WTC11 (cell line): ENCODE measurements around the gene GLT1D1. TPM values are rescaled to one million over a fixed set of nuclear protein-coding genes. Genes with fewer than 3 reads are reported as not detected.

ENCODE experiments used
- ATAC-seq: fragments of 200-7000 bp; cut with Tn5 transposase; 2 replicates; pipeline ENCODE4 v1.10.0; 2021; ENCODE audit warnings: mild to moderate bottlenecking, moderate library complexity
- CTCF ChIA-PET: fragments of 300-600 bp; sonication (Branson Sonifier 250); formaldehyde crosslinking; loops from one replicate; lab custom pipeline; 2021; ENCODE audit warnings: antibody characterized with exemption; lab: Charles Lee
- POLR2A ChIA-PET: fragments of 350-600 bp; sonication (Branson Sonifier 250); formaldehyde crosslinking; loops from one replicate; lab custom pipeline; 2021; ENCODE audit warnings: antibody characterized with exemption; lab: Charles Lee
- DNase-seq: peaks from one replicate; pipeline ENCODE4 v3.0.0; 2021; ENCODE audit warnings: low spot score
- H3K27ac Mint-ChIP-seq: 2 replicates; pipeline ENCODE4 v1.8.0; 2021; ENCODE audit warnings: mixed read lengths
- H3K27me3 Mint-ChIP-seq: 2 replicates; pipeline ENCODE4 v1.8.0; 2021; ENCODE audit warnings: low read depth, mild to moderate bottlenecking, moderate library complexity, mixed read lengths
- H3K36me3 Mint-ChIP-seq: 2 replicates; pipeline ENCODE4 v1.8.0; 2021; ENCODE audit warnings: mixed read lengths
- H3K4me1 Mint-ChIP-seq: 2 replicates; pipeline ENCODE4 v1.8.0; 2022; ENCODE audit warnings: mixed read lengths
- H3K4me3 Mint-ChIP-seq: 2 replicates; pipeline ENCODE4 v1.8.0; 2021; ENCODE audit warnings: mild to moderate bottlenecking, moderate library complexity, mixed read lengths
- H3K9me3 Mint-ChIP-seq: 2 replicates; pipeline ENCODE4 v1.8.0; 2021; ENCODE audit warnings: mixed read lengths
- ETV6 ChIP-seq: sonication (generic); formaldehyde crosslinking; IDR thresholded peaks from 2 replicates; pipeline ENCODE4 v1.8.1; 2022; ENCODE audit warnings: mild to moderate bottlenecking, missing genetic modification reagents
- FOXK1 ChIP-seq: sonication (generic); formaldehyde crosslinking; IDR thresholded peaks from 2 replicates; pipeline ENCODE4 v1.8.0; 2022; ENCODE audit warnings: mild to moderate bottlenecking, moderate library complexity, missing genetic modification reagents
- GRHL2 ChIP-seq: fragments of 250-450 bp; sonication (Bioruptor Pico); IDR thresholded peaks from 2 replicates; pipeline ENCODE4 v1.8.0; 2022; ENCODE audit warnings: mild to moderate bottlenecking, moderate library complexity; ENCODE audit not compliant: insufficient replicate concordance, severe bottlenecking
- JUN ChIP-seq: sonication (generic); formaldehyde crosslinking; IDR thresholded peaks from 2 replicates; pipeline ENCODE4 v1.8.0; 2023; ENCODE audit warnings: mild to moderate bottlenecking, missing genetic modification reagents
- KAT7 ChIP-seq: sonication (generic); formaldehyde crosslinking; IDR thresholded peaks from 2 replicates; pipeline ENCODE4 v1.8.1; 2023; ENCODE audit warnings: missing genetic modification reagents, mild to moderate bottlenecking, borderline replicate concordance
- MXD4 ChIP-seq: fragments of 250-450 bp; sonication (Bioruptor Pico); IDR thresholded peaks from 2 replicates; pipeline ENCODE4 v1.8.0; 2021; ENCODE audit warnings: mild to moderate bottlenecking, moderate library complexity, borderline replicate concordance
- NFATC4 ChIP-seq: fragments of 250-450 bp; sonication (Bioruptor Pico); IDR thresholded peaks from 2 replicates; pipeline ENCODE4 v1.9.0; 2021; ENCODE audit warnings: mild to moderate bottlenecking
- NR3C1 ChIP-seq: sonication (generic); formaldehyde crosslinking; conservative IDR thresholded peaks from 2 replicates; pipeline ENCODE4 v1.8.1; 2023; ENCODE audit warnings: low read depth, mild to moderate bottlenecking, missing genetic modification reagents
- SMAD4 ChIP-seq: sonication (generic); formaldehyde crosslinking; IDR thresholded peaks from 2 replicates; pipeline ENCODE4 v1.8.0; 2022; ENCODE audit warnings: mild to moderate bottlenecking, missing genetic modification reagents
- TCF7 ChIP-seq: sonication (generic); formaldehyde crosslinking; IDR thresholded peaks from 2 replicates; pipeline ENCODE4 v1.8.0; 2022; ENCODE audit warnings: mild to moderate bottlenecking, low read depth, missing genetic modification reagents, moderate library complexity
- total RNA-seq: library from RNA; stranded (reverse); gene quantifications from 3 replicates; pipeline ENCODE4 v1.2.3, GENCODE V29; 2021
- TF ChIP-seq, protein P1 (sequence below): sonication (generic); formaldehyde crosslinking; IDR thresholded peaks from 2 replicates; pipeline ENCODE4 v1.8.0; 2022; ENCODE audit warnings: mild to moderate bottlenecking, missing genetic modification reagents
- TF ChIP-seq, protein P2 (sequence below): sonication (generic); formaldehyde crosslinking; IDR thresholded peaks from 2 replicates; pipeline ENCODE4 v1.8.1; 2023; ENCODE audit warnings: mild to moderate bottlenecking, missing genetic modification reagents
- TF ChIP-seq, protein P3 (sequence below): sonication (generic); formaldehyde crosslinking; IDR thresholded peaks from 2 replicates; pipeline ENCODE4 v1.8.0; 2023; ENCODE audit warnings: missing genetic modification reagents, mild to moderate bottlenecking, borderline replicate concordance
- TF ChIP-seq, protein P4 (sequence below): fragments of 250-450 bp; sonication (Bioruptor Pico); IDR thresholded peaks from 2 replicates; pipeline ENCODE4 v1.9.0; 2021; ENCODE audit warnings: mild to moderate bottlenecking
- TF ChIP-seq, protein P5 (sequence below): fragments of 250-450 bp; sonication (Bioruptor Pico); conservative IDR thresholded peaks from 2 replicates; pipeline ENCODE4 v1.9.0; 2021; ENCODE audit warnings: mild to moderate bottlenecking
- TF ChIP-seq, protein P6 (sequence below): sonication (generic); formaldehyde crosslinking; IDR thresholded peaks from 2 replicates; pipeline ENCODE4 v1.8.1; 2022; ENCODE audit warnings: mild to moderate bottlenecking, missing genetic modification reagents, moderate library complexity, borderline replicate concordance

GLT1D1 gene
- total RNA-seq, 1 experiment from 2014 or later = 1.5 TPM

DNA sequence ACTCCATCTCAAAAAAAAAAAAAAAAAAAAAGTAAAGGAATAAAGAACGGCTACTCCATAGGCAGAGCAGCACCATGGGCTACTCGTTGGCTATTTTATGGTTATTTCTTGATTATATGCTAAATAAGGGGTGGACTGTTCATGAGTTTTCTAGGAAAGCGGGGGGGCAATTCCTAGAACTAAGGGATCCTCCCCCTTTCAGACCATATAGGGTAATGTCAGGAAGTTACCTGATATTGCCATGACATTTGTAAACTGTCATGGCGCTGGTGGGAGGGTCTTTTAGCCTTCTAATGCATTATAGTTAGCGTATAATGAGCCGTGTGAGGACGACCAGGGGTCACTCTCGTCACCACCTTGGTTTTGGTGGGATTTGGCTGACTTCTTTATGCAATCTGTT, 142.3 kb downstream of the GLT1D1 start:
- no peak for ATAC-seq
- ChIA-PET CTCF (no interaction called here), POLR2A (no interaction called here)
- peaks cover 14% of the 10 kb centered on the region for H3K27me3 Mint-ChIP-seq
- H3K4me1 Mint-ChIP-seq = no peaks in the 10 kb centered on the region
- no peak overlapping the region for H3K4me3 Mint-ChIP-seq
- H3K9me3 Mint-ChIP-seq = peaks cover 78% of the 10 kb centered on the region
- no peak overlapping the region for H3K27ac Mint-ChIP-seq
- no peak for TF ChIP-seq TCF7 (CRISPR knock-in tag)
- no peak for TF ChIP-seq GRHL2 (CRISPR knock-in tag)
- no peak for TF ChIP-seq MXD4 (CRISPR knock-in tag)
- no peak for TF ChIP-seq NR3C1
- TF ChIP-seq, protein P1, sequence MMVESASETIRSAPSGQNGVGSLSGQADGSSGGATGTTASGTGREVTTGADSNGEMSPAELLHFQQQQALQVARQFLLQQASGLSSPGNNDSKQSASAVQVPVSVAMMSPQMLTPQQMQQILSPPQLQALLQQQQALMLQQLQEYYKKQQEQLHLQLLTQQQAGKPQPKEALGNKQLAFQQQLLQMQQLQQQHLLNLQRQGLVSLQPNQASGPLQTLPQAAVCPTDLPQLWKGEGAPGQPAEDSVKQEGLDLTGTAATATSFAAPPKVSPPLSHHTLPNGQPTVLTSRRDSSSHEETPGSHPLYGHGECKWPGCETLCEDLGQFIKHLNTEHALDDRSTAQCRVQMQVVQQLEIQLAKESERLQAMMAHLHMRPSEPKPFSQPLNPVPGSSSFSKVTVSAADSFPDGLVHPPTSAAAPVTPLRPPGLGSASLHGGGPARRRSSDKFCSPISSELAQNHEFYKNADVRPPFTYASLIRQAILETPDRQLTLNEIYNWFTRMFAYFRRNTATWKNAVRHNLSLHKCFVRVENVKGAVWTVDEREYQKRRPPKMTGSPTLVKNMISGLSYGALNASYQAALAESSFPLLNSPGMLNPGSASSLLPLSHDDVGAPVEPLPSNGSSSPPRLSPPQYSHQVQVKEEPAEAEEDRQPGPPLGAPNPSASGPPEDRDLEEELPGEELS (CRISPR knock-in tag) = no peak
- TF ChIP-seq, protein P2, sequence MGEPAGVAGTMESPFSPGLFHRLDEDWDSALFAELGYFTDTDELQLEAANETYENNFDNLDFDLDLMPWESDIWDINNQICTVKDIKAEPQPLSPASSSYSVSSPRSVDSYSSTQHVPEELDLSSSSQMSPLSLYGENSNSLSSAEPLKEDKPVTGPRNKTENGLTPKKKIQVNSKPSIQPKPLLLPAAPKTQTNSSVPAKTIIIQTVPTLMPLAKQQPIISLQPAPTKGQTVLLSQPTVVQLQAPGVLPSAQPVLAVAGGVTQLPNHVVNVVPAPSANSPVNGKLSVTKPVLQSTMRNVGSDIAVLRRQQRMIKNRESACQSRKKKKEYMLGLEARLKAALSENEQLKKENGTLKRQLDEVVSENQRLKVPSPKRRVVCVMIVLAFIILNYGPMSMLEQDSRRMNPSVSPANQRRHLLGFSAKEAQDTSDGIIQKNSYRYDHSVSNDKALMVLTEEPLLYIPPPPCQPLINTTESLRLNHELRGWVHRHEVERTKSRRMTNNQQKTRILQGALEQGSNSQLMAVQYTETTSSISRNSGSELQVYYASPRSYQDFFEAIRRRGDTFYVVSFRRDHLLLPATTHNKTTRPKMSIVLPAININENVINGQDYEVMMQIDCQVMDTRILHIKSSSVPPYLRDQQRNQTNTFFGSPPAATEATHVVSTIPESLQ (CRISPR knock-in tag) = no peak
- no peak for TF ChIP-seq ETV6 (CRISPR knock-in tag)
- TF ChIP-seq FOXK1 = no peak
- no peak for TF ChIP-seq SMAD4 (CRISPR knock-in tag)
- TF ChIP-seq, protein P3, sequence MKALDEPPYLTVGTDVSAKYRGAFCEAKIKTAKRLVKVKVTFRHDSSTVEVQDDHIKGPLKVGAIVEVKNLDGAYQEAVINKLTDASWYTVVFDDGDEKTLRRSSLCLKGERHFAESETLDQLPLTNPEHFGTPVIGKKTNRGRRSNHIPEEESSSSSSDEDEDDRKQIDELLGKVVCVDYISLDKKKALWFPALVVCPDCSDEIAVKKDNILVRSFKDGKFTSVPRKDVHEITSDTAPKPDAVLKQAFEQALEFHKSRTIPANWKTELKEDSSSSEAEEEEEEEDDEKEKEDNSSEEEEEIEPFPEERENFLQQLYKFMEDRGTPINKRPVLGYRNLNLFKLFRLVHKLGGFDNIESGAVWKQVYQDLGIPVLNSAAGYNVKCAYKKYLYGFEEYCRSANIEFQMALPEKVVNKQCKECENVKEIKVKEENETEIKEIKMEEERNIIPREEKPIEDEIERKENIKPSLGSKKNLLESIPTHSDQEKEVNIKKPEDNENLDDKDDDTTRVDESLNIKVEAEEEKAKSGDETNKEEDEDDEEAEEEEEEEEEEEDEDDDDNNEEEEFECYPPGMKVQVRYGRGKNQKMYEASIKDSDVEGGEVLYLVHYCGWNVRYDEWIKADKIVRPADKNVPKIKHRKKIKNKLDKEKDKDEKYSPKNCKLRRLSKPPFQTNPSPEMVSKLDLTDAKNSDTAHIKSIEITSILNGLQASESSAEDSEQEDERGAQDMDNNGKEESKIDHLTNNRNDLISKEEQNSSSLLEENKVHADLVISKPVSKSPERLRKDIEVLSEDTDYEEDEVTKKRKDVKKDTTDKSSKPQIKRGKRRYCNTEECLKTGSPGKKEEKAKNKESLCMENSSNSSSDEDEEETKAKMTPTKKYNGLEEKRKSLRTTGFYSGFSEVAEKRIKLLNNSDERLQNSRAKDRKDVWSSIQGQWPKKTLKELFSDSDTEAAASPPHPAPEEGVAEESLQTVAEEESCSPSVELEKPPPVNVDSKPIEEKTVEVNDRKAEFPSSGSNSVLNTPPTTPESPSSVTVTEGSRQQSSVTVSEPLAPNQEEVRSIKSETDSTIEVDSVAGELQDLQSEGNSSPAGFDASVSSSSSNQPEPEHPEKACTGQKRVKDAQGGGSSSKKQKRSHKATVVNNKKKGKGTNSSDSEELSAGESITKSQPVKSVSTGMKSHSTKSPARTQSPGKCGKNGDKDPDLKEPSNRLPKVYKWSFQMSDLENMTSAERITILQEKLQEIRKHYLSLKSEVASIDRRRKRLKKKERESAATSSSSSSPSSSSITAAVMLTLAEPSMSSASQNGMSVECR (CRISPR knock-in tag) = no peak
- TF ChIP-seq, protein P4, sequence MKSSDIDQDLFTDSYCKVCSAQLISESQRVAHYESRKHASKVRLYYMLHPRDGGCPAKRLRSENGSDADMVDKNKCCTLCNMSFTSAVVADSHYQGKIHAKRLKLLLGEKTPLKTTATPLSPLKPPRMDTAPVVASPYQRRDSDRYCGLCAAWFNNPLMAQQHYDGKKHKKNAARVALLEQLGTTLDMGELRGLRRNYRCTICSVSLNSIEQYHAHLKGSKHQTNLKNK = no peak
- no peak for TF ChIP-seq JUN (CRISPR knock-in tag)
- TF ChIP-seq NFATC4 (CRISPR knock-in tag) = no peak
- TF ChIP-seq, protein P5, sequence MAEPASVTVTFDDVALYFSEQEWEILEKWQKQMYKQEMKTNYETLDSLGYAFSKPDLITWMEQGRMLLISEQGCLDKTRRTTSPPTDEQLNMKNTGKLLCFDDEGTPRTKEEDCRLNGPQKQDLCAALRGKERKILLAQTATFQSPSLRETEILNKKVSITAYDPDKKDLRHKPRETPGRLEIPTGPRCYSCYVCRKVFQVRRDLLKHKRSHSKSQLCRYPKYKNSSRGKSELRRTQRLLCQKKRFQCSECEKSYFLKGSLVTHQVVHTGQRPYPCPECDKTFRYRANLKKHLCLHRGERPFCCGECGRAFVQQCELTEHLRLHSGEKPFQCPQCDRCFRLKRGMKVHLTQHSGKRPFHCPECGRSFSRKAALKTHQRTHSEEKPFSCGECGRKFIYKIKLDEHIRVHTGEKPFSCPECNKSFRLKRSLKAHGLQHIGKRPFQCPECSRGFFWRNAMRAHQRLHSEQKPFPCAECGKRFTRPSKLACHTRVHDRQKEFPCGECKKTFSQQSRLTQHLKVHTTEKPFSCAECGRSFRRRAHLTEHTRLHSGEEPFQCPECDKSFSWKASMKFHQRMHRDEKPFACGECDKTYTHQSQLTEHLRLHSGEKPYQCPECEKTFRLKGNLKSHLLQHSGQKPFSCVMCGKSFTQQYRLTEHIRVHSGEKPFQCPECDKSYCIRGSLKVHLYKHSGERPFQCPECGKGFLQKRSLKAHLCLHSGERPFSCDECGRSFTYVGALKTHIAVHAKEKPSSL (CRISPR knock-in tag) = no peak
- no peak for TF ChIP-seq KAT7 (CRISPR knock-in tag)
- TF ChIP-seq, protein P6, sequence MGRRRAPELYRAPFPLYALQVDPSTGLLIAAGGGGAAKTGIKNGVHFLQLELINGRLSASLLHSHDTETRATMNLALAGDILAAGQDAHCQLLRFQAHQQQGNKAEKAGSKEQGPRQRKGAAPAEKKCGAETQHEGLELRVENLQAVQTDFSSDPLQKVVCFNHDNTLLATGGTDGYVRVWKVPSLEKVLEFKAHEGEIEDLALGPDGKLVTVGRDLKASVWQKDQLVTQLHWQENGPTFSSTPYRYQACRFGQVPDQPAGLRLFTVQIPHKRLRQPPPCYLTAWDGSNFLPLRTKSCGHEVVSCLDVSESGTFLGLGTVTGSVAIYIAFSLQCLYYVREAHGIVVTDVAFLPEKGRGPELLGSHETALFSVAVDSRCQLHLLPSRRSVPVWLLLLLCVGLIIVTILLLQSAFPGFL (CRISPR knock-in tag) = no peak
- DNase-seq = no peak
- H3K36me3 Mint-ChIP-seq = peaks cover 71% of the 10 kb centered on the region
